Uterus (tissue), 4 donors: ENCODE measurements around the gene TESK2. TPM values are rescaled to one million over a fixed set of nuclear protein-coding genes. Genes with fewer than 3 reads are reported as not detected.

Source experiments
- DNase-seq, 2 donors: peaks; one replicate each; pipeline ENCODE4 v3.0.0-alpha.2; 2019 to 2020
- H3K27ac ChIP-seq, 2 donors: fragments of 200-600 bp; sonication (generic); 1 replicate in 1 of 2; 2 replicates in 1 of 2; pipeline ENCODE4 v1.5.1; 2016 to 2018
- H3K27me3 ChIP-seq, 2 donors: fragments of 200-600 bp; sonication (generic); one replicate each; pipeline ENCODE4 v1.5.1; 2018 to 2019; ENCODE audit warnings: control low read depth in 1 of 2
- H3K36me3 ChIP-seq, 2 donors: fragments of 200-600 bp; sonication (generic); one replicate each; pipeline ENCODE4 v1.5.1; 2019; ENCODE audit warnings: control low read depth in 1 of 2
- H3K4me1 ChIP-seq, 2 donors: fragments of 200-600 bp; sonication (generic); one replicate each; pipeline ENCODE4 v1.5.1; 2018 to 2019; ENCODE audit warnings: control low read depth in 1 of 2
- H3K4me3 ChIP-seq, 2 donors: fragments of 200-600 bp; sonication (generic); 1 replicate in 1 of 2; 2 replicates in 1 of 2; pipeline ENCODE4 v1.5.1; 2018 to 2019; ENCODE audit warnings: mild to moderate bottlenecking in 1 of 2
- H3K9me3 ChIP-seq, 2 donors: fragments of 200-600 bp; sonication (generic); one replicate each; pipeline ENCODE4 v1.5.1; 2019; ENCODE audit warnings: control low read depth in 1 of 2
- CTCF ChIP-seq, 4 experiments: fragments of 200-600 bp in 2 of 4; fragments of 450-650 bp in 2 of 4; sonication (generic) in 2 of 4; IDR thresholded peaks; one replicate each; pipeline ENCODE4 v1.5.1; 2016 to 2019; ENCODE audit warnings: antibody characterized with exemption in 4 of 4, mild to moderate bottlenecking in 2 of 4, moderate library complexity in 1 of 4
- POLR2A ChIP-seq, 2 donors: fragments of 450-650 bp; IDR thresholded peaks; one replicate each; pipeline ENCODE4 v1.6.1; 2016; ENCODE audit warnings: antibody characterized with exemption in 2 of 2, mild to moderate bottlenecking in 1 of 2, moderate library complexity in 1 of 2
- intact Hi-C: fragments of 100-400 bp; cut with DNase I; formaldehyde crosslinking; loops from one replicate; pipeline ENCODE4 v1.15.1; 2023; ENCODE audit warnings: low total_unique reads
- total RNA-seq, 4 donors: library from RNA; depleted of rRNA in 3 of 4; stranded (reverse); fragments of >200 nt in 3 of 4; gene quantifications; one replicate each; pipeline versions ENCODE4 v1.1.0 to v1.2.4, GENCODE V29; 2014 to 2023
- donor health status: DM: yes; HTN: yes; CAD: no.

The TESK2 gene, protein sequence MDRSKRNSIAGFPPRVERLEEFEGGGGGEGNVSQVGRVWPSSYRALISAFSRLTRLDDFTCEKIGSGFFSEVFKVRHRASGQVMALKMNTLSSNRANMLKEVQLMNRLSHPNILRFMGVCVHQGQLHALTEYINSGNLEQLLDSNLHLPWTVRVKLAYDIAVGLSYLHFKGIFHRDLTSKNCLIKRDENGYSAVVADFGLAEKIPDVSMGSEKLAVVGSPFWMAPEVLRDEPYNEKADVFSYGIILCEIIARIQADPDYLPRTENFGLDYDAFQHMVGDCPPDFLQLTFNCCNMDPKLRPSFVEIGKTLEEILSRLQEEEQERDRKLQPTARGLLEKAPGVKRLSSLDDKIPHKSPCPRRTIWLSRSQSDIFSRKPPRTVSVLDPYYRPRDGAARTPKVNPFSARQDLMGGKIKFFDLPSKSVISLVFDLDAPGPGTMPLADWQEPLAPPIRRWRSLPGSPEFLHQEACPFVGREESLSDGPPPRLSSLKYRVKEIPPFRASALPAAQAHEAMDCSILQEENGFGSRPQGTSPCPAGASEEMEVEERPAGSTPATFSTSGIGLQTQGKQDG
- total RNA-seq = 1 to 10 TPM in 3 of 4 donors, under 1 TPM in 1; 0.29 to 7.5 (median 2.1) TPM

DNA sequence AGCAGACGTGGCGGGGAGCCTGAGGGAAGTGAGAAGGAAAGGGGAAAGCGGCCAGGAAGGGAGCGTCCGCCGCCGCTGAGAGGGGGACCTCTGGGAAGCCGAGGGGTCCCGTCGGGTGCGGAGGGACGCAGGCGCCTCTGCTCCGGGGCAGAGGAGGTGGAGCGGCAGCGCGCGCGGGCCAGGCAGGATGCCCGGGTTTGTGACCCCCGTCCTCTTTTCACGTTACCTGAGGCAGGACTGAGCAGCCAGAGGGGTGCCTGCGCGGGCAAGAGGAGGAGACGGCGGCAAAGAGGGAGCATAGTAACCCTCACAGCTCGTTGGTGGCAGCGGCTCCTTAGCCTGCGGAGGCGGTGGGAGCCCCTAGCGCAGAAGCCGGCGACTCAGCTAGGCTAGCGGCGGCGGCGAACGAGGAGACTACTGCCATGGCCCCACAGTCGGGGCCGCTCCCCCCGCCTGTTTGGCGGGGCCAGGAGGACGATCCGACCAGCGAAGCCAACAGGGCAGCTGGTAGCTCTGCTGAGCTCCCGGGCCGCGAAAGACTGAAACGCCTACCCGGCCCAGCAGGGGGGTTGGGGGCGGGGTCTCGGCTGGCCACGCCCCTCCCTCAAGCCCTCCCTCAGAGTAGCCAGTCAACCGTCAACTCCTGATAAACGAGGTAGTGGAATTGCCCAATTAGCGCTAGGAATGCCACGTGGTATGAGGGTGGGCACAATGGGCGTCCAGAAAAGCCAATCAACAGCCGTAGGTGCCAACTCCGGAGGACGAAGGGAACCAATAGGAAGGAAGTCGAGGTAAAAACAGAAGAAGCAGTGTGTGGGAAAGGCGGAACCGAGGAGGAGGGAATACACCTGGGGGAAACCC, at the start of gene TESK2:
Gene TESK2 (minus strand): TSS at position 538 of the 861 bp plus-strand sequence. CDS start 33,378 bp downstream, outside the sequence.
- Histone ChIP-seq H3K9me3 (no peaks in the 10 kb centered on the region), H3K27me3 (no peaks in the 10 kb centered on the region), H3K27ac (peak within 1 kb of the TSS; percentile 79 to 80), H3K4me3 (peak within 1 kb of the TSS; percentile 52 to 73), H3K4me1 (no peaks in the 10 kb centered on the region), H3K36me3 (no peaks in the 10 kb centered on the region)
- intact Hi-C loops = loop anchor here (10.0 kb wide), 1 partner anchor 146 kb away; the partner anchor contains the start of genes MUTYH and TOE1
- peak in 2 of 4 experiments; percentile 49 to 59 for TF ChIP-seq CTCF (IDR thresholded peaks at IDR 0.05)
- TF ChIP-seq POLR2A (IDR thresholded peaks at IDR 0.05) = peak; percentile 89 to 96
- peak; percentile 98 for DNase-seq

GRCh38 chr1:45536886-45537285, 45.9 kb upstream of the TESK2 start:
- no peak for DNase-seq
- TF ChIP-seq CTCF (IDR thresholded peaks at IDR 0.05) (no peak), POLR2A (IDR thresholded peaks at IDR 0.05) (no peak)
- Histone ChIP-seq H3K27ac (no peak overlapping the region), H3K4me1 (no peaks in the 10 kb centered on the region), H3K4me3 (no peak overlapping the region), H3K9me3 (no peaks in the 10 kb centered on the region), H3K27me3 (no peaks in the 10 kb centered on the region), H3K36me3 (no peaks in the 10 kb centered on the region)
- intact Hi-C loops = no loop called here

- no peaks in the 10 kb centered on the region for H3K4me1 ChIP-seq
- H3K36me3 ChIP-seq = no peaks in the 10 kb centered on the region
- H3K27ac ChIP-seq = no peak overlapping the region
- no peak for DNase-seq
- no peaks in the 10 kb centered on the region for H3K9me3 ChIP-seq
- no peak overlapping the region for H3K4me3 ChIP-seq
- TF ChIP-seq CTCF (IDR thresholded peaks at IDR 0.05) (no peak), POLR2A (IDR thresholded peaks at IDR 0.05) (no peak)
- intact Hi-C loops = no loop called here
- no peaks in the 10 kb centered on the region for H3K27me3 ChIP-seq
Observed at GRCh38 chr1:45535988-45536766, 45.2 kb upstream of the TESK2 start.

DNA sequence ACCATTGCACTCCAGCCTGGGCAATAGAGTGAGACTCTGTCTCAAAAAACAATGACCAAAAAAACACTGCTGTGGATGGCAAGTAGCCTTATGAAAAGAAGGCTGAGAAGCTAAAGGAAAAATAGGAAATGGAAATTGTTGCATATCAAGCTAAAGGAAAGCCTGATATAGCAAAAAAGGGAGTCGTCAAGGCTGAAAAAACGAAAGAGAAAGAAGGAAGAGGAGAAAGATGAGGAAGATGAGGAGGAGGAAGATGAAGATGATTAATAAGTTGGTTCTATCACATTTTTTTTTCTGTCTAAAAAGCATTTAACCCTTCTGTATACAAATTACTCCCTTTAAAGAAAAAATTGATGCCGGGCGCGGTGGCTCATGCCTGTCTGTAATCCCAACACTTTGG, 40.9 kb upstream of the TESK2 start:
- TF ChIP-seq POLR2A (IDR thresholded peaks at IDR 0.05) (no peak), CTCF (IDR thresholded peaks at IDR 0.05) (no peak)
- intact Hi-C loops = no loop called here
- no peak for DNase-seq
- Histone ChIP-seq H3K4me3 (no peak overlapping the region), H3K4me1 (no peaks in the 10 kb centered on the region), H3K36me3 (no peaks in the 10 kb centered on the region), H3K27me3 (no peaks in the 10 kb centered on the region), H3K9me3 (no peaks in the 10 kb centered on the region), H3K27ac (no peak overlapping the region)
